Caki2 (cell line): ENCODE measurements around the gene ATP6V0C. TPM values are rescaled to one million over a fixed set of nuclear protein-coding genes. Genes with fewer than 3 reads are reported as not detected.

Experiments used
- DNase-seq: peaks from one replicate; pipeline ENCODE4 v3.0.0-alpha.2; 2015; ENCODE audit warnings: low read depth
- in situ Hi-C: cut with HindIII; loops from 2 replicates; pipeline ENCODE4 v1.10.0; 2016; ENCODE audit warnings: low sequenced_read_pairs, low pct_unique_long_range_greater_than_20kb, mixed read lengths
- total RNA-seq: library from RNA; depleted of rRNA; stranded (reverse); fragments of >200 nt; shearing (Covaris generic); gene quantifications from 2 replicates; pipeline ENCODE4 v1.2.3, GENCODE V29; 2014; ENCODE audit warnings: low replicate concordance

Gene ATP6V0C
- total RNA-seq, 1 experiment from 2014 or later, result 27.8 TPM

- DNase-seq, result no peak
- in situ Hi-C loops, result no loop called here
Observed at GRCh38 chr16:2486645-2487516, 26.9 kb upstream of the ATP6V0C start.

- DNase-seq, result no peak
- in situ Hi-C loops, result no loop called here
Observed at GRCh38 chr16:2487517-2487842, 26.3 kb upstream of the ATP6V0C start.

DNA sequence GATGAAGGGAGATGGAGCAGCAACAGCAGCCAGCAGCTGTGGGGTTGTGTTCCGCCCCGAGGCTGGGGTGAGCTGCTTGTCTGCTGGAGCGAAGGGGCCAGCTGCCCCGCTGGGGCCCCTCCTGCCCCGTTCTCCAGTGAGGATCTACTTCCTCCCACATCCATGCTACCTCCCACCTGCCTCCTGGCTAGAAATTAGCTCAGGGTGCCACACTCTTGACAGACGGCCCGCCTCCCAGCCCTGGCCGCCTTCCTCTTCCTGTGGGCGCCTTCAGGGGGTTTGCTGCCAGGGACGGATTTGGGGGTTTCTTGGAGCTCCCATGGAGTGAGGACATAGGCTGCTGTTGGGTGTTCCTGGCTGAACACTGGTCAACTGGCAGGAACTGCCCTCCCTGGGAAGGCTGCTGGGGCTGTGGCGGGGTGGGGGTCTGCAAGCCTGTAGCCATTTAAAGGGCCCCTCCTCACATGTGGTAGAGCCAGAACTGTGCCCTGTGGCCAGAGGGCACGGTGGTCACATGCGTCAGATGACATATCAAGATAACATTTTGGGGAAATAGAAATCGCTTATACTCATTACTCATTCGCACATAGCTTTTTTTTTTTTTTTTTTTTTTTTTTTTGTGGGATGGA, 25.7 kb upstream of the ATP6V0C start:
- DNase-seq, result no peak
- in situ Hi-C loops, result no loop called here

GRCh38 chr16:2489581-2489980, 24.2 kb upstream of the ATP6V0C start:
- in situ Hi-C loops, result no loop called here
- no peak for DNase-seq

DNA sequence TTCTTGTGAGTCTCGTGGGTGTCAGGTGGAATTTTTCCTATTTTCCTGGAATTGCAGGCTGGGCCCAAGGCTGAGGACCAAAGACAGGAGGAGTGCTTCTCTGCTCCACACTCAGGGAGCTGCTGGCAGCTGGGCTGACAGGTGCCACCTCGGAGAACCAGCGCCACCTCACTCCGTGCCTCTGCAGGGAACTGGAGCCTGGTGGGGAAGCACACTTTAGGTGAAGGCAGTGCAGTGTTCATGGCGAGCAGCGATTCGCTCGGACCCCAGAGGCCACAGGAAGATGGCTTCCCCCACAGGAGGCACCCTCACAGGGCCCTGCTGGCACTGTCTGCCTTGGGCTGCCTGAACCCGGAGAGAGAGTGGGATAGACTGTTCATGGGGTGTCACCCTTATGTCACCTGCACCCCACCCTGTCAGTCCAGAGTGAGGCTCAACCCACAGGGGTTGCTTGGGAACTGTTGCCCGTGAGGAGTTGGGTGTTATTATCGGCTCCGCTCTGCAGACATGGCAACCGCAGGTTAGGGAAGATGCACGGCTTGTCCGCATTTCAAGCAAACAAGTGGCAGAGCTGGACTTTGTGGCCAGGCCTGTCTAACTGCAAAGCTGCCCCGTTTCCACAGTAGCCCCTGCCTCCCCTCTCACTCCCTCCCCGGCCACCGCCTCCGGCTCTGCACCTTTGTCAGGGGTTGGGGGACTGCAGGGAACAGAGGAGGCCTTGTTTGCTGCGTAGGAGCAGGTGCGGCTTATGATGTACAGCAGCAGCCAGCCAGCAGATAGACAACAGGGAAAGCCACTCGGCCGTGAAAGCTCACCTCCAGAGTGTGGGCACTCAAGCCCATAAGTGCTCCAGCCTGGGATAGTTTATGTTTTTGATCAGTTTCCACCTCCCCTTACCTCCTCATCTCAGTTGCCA, 23.3 kb upstream of the ATP6V0C start:
- DNase-seq, result no peak
- in situ Hi-C loops, result no loop called here

- in situ Hi-C loops, result no loop called here
- DNase-seq, result no peak
Observed at GRCh38 chr16:2492292-2492691, 21.5 kb upstream of the ATP6V0C start.

DNA sequence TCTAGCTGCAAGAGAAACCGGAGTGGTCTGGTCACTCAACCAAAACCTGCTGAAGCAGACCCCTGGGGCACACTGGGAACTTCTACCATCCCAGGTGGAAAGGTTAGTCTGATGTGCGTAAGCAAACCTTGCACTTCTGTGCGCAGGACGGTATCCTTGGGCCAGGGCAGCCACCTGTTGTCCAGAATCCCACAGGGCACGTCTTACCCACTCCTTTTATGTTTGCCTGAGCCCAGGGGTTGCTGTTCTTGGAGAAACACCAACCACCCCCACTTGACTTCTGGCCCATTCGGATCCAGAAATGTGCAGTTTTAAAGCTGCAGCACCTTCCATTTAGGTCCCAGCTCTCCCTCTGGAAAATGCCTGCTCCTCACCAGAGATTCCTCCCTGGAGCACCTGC, 20.1 kb upstream of the ATP6V0C start:
- in situ Hi-C loops, result no loop called here

DNA sequence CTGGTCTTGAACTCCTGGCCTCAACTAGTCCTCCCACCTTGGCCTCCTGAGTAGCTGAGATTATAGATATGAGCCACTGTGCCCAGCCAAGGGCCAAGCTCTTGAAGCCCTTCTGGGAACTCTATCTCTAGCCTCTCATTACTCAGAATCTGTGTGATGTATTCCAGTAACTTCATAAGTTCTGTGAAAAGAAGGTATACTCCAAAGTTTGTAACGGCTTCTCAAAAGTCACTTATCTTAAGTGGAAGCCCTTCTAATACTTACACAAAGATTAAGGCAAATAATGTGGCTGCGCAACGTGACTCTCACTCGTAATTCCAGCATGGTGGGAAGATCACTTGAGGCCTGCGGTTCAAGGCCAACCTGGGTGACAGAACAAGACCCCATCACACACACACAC, 19.1 kb upstream of the ATP6V0C start:
- in situ Hi-C loops, result no loop called here
- DNase-seq, result no peak

More for the DNA sequence above, 20.1 kb upstream of the ATP6V0C start:
- no peak for DNase-seq

GRCh38 chr16:2495041-2495440, 18.7 kb upstream of the ATP6V0C start:
- no peak for DNase-seq
- in situ Hi-C loops, result no loop called here

DNA sequence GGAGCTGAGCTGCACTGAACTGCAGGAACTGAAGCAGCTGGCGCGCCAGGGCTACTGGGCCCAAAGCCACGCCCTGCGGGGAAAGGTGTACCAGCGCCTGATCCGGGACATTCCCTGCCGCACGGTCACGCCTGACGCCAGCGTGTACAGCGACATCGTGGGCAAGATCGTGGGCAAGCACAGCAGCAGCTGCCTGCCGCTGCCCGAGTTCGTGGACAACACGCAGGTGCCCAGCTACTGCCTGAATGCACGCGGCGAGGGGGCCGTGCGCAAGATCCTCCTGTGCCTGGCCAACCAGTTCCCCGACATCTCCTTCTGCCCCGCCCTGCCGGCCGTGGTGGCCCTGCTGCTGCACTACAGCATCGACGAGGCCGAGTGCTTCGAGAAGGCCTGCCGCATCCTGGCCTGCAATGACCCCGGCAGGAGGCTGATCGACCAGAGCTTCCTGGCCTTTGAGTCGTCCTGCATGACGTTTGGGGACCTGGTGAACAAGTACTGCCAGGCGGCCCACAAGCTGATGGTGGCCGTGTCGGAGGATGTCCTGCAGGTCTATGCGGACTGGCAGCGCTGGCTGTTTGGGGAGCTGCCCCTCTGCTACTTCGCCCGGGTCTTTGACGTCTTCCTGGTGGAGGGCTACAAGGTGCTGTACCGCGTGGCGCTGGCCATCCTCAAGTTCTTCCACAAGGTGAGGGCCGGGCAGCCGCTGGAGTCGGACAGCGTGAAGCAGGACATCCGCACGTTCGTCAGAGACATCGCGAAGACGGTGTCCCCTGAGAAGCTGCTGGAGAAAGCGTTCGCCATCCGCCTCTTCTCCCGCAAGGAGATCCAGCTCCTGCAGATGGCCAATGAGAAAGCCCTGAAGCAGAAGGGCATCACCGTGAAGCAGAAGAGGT, 17.3 kb upstream of the ATP6V0C start:
- in situ Hi-C loops, result no loop called here
- DNase-seq, result no peak

GRCh38 chr16:2497116-2497630, 16.6 kb upstream of the ATP6V0C start:
- in situ Hi-C loops, result no loop called here
- no peak for DNase-seq

GRCh38 chr16:2497695-2498484, 15.9 kb upstream of the ATP6V0C start:
- in situ Hi-C loops, result no loop called here

GRCh38 chr16:2498531-2499253, 15.1 kb upstream of the ATP6V0C start:
- in situ Hi-C loops, result no loop called here
- DNase-seq, result no peak

More at GRCh38 chr16:2497695-2498484, 15.9 kb upstream of the ATP6V0C start:
- no peak for DNase-seq

- in situ Hi-C loops, result no loop called here
- no peak for DNase-seq
Observed at GRCh38 chr16:2499454-2499853, 14.3 kb upstream of the ATP6V0C start.

DNA sequence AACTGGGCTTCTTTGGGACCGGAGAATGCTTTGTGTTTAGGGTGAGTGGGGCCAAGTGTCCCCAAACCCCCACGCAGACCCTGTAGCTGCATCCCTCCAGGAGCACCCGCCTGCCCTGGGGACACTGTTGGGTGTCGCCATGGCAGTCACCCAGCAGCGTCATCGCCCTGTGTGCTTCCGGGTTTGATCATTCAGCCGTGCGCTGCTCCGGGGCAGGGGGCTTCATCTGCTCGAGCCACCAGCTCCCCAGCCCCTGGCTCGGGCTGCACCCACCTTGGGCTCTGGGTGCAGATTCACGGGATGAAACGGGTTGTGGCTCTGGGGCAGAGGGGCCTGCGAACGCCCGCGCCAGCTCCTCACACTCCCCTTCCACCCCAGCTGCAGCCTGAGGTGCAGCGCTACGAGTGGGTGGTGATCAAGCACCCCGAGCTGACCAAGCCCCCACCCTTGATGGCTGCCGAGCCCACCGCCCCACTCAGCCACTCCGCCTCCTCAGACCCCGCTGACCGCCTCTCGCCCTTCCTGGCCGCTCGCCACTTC, 13.8 kb upstream of the ATP6V0C start:
- DNase-seq, result no peak
- in situ Hi-C loops, result loop anchor here (25.0 kb wide), 1 partner anchor 463 kb away; the partner anchor contains the start of genes NHERF2, NTHL1 and TSC2

- in situ Hi-C loops, result loop anchor here (25.0 kb wide), 1 partner anchor 463 kb away; the partner anchor contains the start of genes NHERF2, NTHL1 and TSC2
Observed at GRCh38 chr16:2500430-2500917, 13.3 kb upstream of the ATP6V0C start.

More at GRCh38 chr16:2500430-2500917, 13.3 kb upstream of the ATP6V0C start:
- DNase-seq, result no peak
